ENCODE measurements around the gene ITM2C.

The ITM2C gene

DNA sequence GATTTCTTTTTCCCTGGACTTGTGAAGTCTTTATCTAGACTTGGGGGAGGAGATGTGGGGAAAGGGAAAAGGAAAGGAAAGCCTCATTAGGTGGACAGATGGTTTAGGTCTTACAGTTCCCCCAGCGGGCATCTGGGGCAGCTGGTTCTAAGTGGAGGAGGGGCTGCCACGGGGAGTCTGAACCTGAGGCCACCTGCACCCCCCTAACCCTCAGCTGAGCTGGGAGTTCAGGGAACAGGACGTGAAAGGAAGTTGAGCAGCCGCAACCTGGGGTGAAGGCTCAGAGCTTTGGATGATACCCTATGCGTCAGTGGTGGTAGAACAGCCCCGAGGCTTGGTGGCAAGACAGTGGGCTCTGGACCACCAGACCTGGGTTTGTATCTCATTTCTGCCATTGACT is 26.8 kb downstream of the ITM2C start:
- no peak for DNase-seq (ENCODE audit: low read depth in 2 of 2)

- no peak for DNase-seq (ENCODE audit: low read depth in 2 of 2)
These were observed 28.6 kb downstream of the ITM2C start for GRCh38 chr2:230893338-230893737.

DNA sequence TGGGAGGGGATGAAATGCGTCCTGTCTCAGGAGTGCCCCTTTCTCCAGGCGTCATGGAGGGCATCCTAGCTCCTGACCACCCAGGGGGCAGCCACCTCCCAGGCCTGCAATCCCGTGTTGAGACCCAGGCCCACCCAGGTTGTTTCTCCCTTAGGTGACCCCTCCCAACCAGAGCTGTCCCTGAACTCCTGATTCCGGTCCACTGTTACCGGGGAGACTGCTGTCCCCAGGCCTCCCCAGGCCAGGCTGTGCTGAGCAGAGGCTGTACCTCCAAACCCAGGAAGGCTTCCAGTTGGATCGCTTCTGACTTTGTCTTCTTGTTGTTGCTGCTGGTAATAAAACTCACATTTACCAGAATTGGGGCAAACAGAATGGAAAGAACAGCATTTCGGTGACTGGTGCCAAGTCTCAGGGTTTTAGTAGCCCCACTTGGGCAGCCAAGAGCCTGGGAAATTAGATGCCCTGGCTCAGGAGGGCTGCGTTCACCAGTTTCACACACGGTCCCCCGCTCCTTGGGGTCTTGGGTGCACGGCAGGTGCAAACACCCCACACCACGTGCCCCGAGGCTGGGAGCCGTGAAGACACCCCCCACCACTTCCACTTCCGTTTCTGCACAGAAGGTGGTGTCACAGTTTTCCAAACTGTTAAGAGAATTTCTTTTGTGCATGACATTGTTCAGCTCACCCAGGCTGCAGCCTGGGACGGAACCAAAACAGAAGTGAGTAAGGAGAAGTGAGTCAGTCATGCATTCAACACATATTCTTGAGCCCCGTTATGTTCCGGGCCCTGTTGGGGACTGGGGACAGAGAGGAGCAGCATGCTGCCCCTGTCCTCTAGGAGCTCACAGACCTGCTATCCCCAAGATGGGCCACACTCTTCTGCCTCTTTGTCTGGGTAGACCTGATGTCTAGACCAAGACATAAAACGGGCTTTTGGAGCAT is 29.4 kb downstream of the ITM2C start:
- DNase-seq (ENCODE audit: low read depth in 2 of 2) = no peak

DNA sequence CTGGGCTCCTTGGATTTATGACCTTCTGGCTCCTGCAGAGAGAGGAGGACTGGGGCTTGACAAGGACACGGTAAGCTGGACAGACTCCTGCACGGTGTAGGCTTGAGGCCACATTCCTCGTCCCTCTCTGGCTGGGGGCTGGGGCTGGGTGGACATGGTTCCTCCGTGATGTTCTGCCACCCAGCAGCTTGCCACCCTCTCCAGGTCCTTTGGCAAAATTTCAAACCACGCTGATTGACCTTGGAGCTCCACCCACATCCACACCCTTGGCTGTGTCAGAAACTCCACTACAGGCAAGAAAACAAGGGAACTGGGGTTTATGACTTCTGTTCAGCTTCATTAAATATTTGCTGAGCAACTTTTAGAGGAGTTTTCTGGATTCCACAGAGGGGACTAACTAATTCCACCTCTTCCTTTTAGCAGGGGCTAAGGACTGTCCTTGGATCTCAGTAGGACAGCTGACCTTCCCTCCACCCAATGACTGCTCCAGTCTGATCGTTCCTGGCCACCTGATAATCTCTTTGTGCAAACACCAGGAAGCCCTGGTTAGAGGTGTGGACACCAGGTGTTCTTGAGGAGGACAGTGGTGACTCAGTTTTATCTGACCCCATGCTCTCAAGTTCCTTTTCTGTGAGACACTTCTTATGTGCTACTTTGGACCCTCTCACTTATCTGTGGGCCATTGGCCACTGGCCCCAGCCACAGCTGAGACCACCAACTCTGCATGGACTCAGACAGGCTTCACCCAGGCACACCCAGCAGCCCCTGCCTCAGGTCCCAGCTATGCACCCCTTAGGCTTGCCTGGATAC is 31.0 kb downstream of the ITM2C start:
- no peak for DNase-seq (ENCODE audit: low read depth in 2 of 2)

DNA sequence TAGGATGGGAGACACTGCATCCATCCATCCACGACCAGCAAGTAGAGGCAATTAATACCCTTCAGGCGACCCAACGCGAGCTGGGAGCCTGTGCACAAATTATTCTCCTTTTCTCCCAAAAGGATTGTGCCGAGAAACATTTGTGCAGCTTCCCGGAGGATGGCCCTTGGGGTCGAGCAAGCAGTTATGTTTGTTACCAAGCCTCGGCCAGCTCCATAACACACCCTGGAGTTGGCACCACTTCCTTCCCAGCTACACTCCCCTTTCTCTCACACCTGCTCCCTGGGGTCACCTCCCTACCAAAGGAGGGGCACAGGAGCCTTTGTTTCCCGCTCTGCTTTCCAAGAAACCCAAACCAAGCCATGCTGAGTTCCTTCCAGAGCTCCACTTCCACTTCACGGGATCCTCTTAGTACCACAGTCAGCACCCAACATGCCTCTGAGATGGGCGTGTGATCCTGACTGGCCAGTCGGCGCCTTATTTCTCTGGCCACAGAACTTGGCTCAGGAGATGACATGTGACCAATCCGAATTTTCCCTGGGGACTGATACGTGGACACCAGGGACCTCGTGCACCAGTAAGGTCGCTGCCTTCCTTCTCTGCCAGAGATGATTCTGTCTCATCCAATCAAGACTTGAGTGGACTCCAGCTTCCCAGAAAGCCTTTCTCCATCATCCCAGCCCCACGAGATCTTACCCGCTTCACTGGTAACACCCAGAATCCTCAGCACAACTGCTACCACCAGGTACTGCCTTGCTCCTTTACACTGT is 31.8 kb downstream of the ITM2C start:
- DNase-seq (ENCODE audit: low read depth in 2 of 2) = no peak

GRCh38 chr2:230898016-230898712 is 33.4 kb downstream of the ITM2C start:
- DNase-seq (ENCODE audit: low read depth in 2 of 2) = no peak

DNA sequence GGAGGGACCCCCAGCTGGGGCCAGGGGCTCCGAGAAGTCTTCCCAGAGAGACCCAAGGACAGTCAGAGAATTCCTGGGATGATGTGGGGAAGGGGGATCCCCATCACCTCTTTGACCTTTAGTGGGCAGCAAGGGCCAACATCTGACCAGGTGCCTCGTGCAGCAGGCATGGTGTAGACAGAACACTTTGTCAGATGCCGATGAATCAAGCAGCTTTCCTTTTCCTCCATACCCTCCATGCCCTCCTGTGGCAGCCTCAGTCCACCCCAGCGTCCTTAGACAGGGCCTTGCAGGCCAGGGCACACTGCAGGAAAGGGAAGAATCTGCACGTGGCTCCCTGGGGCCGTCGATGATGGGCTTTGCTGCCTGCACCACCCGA is 34.0 kb downstream of the ITM2C start:
- no peak for DNase-seq (ENCODE audit: low read depth in 2 of 2)

DNA sequence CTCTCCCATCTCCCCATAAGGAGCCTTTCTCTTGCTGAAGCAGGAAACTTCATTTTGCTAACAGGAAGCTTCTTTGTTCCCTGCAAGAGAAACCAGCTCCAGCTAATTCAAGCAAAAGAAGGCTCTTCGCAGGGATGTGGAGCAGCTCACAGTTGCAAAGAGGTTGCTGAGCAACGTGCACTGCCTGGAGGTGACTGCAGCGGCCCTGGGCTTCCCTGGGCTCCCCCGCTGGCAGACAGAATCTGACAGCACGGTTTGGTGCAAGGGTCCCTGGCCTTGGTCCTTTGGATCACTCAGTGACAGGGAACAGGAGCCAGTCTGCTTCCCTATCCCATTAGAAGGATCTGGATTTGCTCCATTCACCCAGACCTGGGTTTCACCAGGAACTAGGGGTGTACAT is 34.5 kb downstream of the ITM2C start:
- DNase-seq (ENCODE audit: low read depth in 2 of 2) = no peak

GRCh38 chr2:230899786-230900185 is 35.0 kb downstream of the ITM2C start:
- DNase-seq (ENCODE audit: low read depth in 2 of 2) = no peak

DNA sequence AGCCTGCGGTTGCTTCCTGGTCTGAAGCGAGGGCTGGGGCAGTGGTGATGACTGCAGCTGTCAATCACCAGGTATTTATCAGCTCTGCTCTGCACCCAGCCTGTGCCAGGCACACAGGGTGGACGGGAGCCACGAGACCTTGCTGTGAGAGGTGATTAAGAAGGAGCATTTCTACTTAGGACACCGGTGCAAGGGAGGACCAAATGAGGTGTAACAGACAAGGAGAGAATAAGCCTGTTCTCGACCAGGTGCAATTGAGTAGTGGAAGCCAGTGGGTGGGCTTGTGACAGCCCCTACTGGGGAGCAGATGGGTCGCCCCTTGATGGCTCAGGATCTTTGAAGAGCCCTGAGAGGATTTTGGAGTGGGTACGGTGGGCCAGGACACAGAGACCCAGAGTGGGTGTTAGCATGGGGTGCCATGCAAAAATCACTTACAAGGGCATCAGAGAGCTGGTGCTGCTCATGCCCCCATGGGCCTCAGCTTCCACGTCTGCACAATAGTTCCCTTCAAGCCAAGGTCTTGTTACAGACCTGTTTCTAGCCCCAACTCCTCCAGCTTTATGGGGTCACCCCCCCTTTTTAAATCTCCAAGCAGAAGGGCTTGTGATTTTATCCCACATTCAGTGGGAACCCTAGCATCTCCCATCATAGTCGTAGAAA is 35.7 kb downstream of the ITM2C start:
- no peak for DNase-seq (ENCODE audit: low read depth in 2 of 2)

- no peak for DNase-seq (ENCODE audit: low read depth in 2 of 2)
These were observed 36.3 kb downstream of the ITM2C start for GRCh38 chr2:230901006-230901405.

- peak; percentile 49 to 51 for DNase-seq (ENCODE audit: low read depth in 2 of 2)
These were observed 37.6 kb downstream of the ITM2C start for GRCh38 chr2:230902180-230902899.

GRCh38 chr2:230903231-230904150 is 38.7 kb downstream of the ITM2C start:
- no peak for DNase-seq (ENCODE audit: low read depth in 2 of 2)

- no peak for DNase-seq (ENCODE audit: low read depth in 2 of 2)
These were observed 40.2 kb downstream of the ITM2C start for GRCh38 chr2:230904856-230905447.

DNA sequence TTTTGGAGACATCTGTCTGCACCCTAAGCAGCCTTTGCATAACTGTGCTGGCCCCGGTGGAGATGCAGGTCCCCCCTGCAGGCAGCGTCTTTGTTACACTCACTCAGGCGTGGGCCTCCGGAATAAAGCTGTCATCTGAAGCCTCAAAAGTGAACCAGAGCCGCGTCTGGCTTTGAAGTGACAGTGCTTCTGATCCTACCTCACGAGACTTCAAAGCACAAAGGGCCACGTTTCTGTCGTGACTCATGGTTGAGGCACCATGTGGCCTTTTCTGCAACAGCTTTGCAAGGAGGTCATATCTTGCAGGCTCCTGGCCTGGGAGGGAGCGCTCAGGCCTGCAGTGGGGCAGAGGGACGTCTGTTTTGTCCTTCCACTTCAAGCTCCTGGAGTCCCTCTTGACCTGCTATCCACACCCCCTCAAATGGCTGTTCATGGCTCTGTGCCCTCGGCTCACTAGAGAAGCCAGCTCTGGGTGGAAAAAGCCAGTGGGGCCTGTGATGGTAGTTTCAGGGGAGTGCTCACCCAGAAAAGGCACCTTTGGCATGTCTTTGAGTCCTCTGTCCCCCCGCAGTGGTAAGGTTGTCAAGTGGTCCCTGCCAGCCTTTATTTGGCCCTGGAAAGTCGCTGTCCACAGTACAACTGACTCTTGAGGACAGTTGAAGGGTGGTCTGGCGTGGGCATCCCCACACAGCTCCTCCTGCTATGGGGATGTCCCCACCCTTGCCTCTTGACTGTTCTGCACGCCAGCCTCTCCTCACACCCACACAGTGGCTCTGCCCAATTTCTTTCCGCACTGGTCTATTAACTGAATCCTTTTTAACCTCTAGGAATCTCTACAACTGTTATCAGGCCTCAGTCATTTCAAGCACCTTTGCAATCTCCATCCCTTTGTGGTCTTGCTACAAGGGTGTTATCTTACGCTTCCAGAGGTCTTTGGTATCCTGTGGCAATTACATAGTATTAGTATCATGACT is 41.0 kb downstream of the ITM2C start:
- peak; percentile 75 to 81 for DNase-seq (ENCODE audit: low read depth in 2 of 2)

DNA sequence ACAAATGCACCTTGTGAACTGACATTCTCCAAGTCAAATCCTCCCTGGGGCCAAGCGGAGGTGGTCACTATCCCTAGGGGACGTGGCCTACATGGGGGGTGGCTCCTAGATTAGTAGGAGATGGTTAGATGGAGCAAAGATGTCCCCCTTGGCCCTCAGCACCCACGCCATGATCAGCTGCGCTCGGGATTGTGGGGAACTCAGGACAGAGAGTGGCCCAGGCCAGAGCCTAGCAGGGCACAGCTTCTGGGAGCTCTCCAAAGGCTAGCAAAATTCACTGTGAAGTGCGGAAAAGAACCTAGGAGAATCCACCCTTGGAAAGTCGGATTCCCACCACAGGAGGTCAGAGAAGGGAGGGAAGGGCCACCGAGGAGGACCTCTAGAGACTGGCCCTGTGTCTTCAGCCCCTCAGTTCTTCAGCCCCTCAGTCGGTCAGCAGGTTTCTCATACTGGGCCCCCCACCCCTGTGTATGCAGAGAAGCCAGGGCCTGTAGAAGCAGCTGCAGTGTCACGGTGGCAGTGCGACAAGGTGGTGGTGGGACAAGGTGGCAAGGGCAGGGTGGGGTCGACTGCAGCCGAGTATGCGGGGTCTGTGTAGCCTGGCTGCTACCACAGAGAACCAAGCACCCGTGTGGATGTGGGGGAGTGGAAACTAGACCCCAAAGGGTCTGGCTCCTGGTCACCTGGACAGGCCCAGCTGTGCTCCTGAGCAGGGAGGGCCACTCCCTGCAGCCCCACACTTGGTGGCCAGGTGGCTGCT is 41.9 kb downstream of the ITM2C start:
- no peak for DNase-seq (ENCODE audit: low read depth in 2 of 2)
